ENCODE results near the gene GALNT2.

DNA sequence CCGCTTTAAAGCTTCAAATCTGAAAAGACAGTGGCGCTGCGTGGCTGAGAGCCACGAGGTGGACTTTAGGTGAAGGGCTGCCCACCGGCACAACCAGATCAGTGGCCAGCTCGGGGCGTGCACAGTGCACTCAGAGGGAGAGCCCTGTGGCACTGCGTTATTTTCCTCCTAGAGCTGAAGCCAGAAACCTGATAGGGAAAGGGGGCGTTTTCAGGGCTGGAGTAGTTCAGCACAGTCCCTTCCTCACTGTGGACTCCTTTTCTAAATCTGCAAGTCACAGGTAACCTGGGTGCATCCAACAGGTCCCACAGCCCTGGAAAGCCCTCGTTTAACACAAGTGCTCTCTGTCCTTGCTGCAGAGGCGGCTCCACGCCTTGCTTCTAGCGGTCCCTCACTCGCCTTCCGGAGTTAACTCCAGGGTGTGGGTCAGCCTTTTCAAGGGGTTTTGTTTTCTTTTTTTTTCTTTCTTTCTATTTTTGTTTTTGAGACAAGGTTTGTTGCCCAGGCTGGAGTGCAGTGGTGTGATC is 81.2 kb downstream of the GALNT2 start:
- TF ChIP-seq CTCF (IDR thresholded peaks at IDR 0.05) (no peak), POLR2A (IDR thresholded peaks at IDR 0.05) (no peak)

Measured in ovary (tissue), 3 donors.